Measurements from ENCODE around the gene PTPRO.

The PTPRO gene

DNA sequence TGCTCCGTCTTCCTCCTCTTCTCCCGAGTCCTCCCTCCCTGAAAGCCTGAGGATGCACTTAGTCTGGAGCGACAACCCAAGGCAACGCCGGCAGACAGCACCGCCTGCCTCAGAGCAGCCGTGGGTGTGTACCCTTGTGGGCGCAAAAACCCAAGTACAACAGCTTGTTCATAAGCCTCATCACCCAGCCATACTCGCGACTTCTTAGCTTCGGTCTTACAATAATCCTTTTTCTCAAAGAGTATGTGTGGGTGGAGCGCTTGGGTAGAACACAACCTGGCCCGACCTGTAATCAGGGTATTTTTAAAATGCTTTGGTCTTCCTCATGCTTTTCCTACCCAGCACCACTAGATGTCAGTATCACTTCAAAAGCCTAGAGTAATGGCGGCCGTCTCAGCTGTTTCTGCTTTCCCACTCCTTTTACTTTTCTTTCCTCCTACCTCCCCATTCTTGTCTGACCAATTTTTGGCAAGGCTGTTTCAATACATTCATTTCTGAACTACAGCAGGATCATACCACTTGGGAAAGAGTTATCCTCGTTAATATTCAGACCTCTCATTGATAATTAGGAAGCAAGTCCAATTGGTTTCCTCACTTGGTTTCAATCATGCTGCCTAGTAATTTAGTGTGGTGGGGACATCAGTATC lies 268.0 kb downstream of the PTPRO start:
- TF ChIP-seq, protein P1, sequence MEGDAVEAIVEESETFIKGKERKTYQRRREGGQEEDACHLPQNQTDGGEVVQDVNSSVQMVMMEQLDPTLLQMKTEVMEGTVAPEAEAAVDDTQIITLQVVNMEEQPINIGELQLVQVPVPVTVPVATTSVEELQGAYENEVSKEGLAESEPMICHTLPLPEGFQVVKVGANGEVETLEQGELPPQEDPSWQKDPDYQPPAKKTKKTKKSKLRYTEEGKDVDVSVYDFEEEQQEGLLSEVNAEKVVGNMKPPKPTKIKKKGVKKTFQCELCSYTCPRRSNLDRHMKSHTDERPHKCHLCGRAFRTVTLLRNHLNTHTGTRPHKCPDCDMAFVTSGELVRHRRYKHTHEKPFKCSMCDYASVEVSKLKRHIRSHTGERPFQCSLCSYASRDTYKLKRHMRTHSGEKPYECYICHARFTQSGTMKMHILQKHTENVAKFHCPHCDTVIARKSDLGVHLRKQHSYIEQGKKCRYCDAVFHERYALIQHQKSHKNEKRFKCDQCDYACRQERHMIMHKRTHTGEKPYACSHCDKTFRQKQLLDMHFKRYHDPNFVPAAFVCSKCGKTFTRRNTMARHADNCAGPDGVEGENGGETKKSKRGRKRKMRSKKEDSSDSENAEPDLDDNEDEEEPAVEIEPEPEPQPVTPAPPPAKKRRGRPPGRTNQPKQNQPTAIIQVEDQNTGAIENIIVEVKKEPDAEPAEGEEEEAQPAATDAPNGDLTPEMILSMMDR (IDR thresholded peaks at IDR 0.05; ENCODE audit: low read depth, low read length) = peak; percentile 82
- H3K4me3 ChIP-seq (ENCODE audit: low read depth, low read length) = peak overlapping the region; percentile 24

DNA sequence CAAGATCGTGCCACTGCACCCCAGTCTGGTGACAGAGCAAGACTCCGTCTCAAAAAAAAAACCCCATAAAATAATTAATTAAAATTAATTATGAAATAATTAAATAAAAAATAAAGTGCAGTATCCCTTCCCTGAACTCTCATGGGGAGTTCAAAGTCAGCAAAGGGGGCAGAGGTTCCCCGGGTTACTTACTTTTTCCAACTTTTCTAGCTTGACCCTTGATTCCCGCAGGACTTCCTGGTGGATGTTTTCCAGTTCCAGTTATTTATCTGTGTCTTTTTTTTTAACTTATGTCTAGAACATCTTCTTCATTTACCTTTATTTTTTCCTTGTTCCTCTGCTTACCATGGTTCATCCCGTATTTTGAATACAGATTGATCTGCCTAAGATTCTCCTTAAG lies 269.5 kb downstream of the PTPRO start:
- no peak overlapping the region for H3K4me3 ChIP-seq (ENCODE audit: low read depth, low read length)
- TF ChIP-seq, protein P1 (IDR thresholded peaks at IDR 0.05; ENCODE audit: low read depth, low read length) = no peak

GRCh38 chr12:15592934-15593333 lies 270.6 kb downstream of the PTPRO start:
- TF ChIP-seq, protein P1 (IDR thresholded peaks at IDR 0.05; ENCODE audit: low read depth, low read length) = no peak
- no peak overlapping the region for H3K4me3 ChIP-seq (ENCODE audit: low read depth, low read length)

GRCh38 chr12:15596174-15596573 lies 273.9 kb downstream of the PTPRO start:
- TF ChIP-seq, protein P1 (IDR thresholded peaks at IDR 0.05; ENCODE audit: low read depth, low read length) = no peak

GRCh38 chr12:15597125-15597830 lies 275.0 kb downstream of the PTPRO start:
- H3K4me3 ChIP-seq (ENCODE audit: low read depth, low read length) = no peak overlapping the region
- TF ChIP-seq, protein P1 (IDR thresholded peaks at IDR 0.05; ENCODE audit: low read depth, low read length) = no peak

More at GRCh38 chr12:15596174-15596573, 273.9 kb downstream of the PTPRO start:
- H3K4me3 ChIP-seq (ENCODE audit: low read depth, low read length) = no peak overlapping the region

DNA sequence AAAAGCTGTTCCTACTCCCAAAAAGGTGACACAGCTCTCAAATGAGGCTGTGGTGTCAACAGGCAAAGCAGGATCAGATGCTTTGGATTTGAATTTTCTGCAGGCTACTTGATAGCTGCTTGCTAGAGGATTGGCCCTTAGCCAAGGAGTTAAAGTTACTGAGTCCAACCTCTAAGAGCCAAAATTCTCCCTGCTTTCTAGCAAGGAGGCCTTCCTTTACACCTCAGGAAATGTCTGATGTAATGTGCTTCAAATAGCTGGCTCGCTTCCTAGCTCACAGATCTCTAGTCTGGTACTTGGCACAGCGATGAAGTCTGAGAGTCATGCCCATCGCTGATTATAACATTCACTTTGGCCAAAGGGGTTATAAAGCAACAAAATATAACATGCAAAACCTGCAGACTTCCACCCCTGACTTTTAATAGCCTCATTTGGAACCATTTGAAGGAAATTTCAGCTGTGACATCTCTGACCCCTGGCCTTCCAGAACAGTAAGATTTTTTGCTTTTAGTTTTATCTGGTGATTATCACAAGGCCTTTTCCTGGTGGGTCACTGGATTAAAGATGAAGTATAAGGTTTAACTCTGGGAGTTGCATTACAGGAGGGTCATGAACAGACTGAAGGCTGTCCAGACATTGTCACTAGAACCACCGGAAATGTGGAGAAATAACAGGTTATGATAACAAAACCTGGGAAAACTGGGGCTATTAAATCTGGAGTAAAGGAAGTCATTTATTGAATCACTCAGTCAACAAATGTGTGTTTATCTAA lies 277.1 kb downstream of the PTPRO start:
- TF ChIP-seq, protein P1 (IDR thresholded peaks at IDR 0.05; ENCODE audit: low read depth, low read length) = no peak
- no peak overlapping the region for H3K4me3 ChIP-seq (ENCODE audit: low read depth, low read length)

Data from WI38 (cell line).